ENCODE data around the gene RLF.

GRCh38 chr1:40244138-40244744 is 83.1 kb downstream of the RLF start:
- TF ChIP-seq, protein P1, sequence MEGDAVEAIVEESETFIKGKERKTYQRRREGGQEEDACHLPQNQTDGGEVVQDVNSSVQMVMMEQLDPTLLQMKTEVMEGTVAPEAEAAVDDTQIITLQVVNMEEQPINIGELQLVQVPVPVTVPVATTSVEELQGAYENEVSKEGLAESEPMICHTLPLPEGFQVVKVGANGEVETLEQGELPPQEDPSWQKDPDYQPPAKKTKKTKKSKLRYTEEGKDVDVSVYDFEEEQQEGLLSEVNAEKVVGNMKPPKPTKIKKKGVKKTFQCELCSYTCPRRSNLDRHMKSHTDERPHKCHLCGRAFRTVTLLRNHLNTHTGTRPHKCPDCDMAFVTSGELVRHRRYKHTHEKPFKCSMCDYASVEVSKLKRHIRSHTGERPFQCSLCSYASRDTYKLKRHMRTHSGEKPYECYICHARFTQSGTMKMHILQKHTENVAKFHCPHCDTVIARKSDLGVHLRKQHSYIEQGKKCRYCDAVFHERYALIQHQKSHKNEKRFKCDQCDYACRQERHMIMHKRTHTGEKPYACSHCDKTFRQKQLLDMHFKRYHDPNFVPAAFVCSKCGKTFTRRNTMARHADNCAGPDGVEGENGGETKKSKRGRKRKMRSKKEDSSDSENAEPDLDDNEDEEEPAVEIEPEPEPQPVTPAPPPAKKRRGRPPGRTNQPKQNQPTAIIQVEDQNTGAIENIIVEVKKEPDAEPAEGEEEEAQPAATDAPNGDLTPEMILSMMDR (IDR thresholded peaks at IDR 0.05; ENCODE audit: insufficient read depth, low read depth, low read length): no peak
- TF ChIP-seq EZH2 (IDR thresholded peaks at IDR 0.05; ENCODE audit: insufficient read depth, low read length): no peak
